H1 (cell line): ENCODE measurements around the gene AGFG1. TPM values are rescaled to one million over a fixed set of nuclear protein-coding genes. Genes with fewer than 3 reads are reported as not detected.

Source experiments
- CTCF ChIA-PET: fragments of 300-600 bp; sonication (Branson Sonifier 250); formaldehyde crosslinking; loops from one replicate; lab custom pipeline; 2021; ENCODE audit not compliant: partially characterized antibody; lab: Charles Lee
- POLR2A ChIA-PET: fragments of 300-600 bp; sonication (Branson Sonifier 250); formaldehyde crosslinking; loops from one replicate; lab custom pipeline; 2021; ENCODE audit warnings: inconsistent platforms; ENCODE audit not compliant: partially characterized antibody; lab: Charles Lee
- DNase-seq, 2 experiments: peaks; one replicate each; pipeline versions ENCODE4 v3.0.0 to v3.0.0-alpha.2; 2010 to 2022; ENCODE audit warnings: low spot score in 2 of 2, low read depth in 1 of 2, mixed read lengths in 1 of 2
- FAIRE-seq: peaks from 2 replicates; lab custom pipeline; 2011; peaks lifted over from hg19 to GRCh38; lab: Jason Lieb, UNC
- H2AFZ ChIP-seq: 2 replicates; pipeline ENCODE4 v1.8.1; 2012; ENCODE audit warnings: low read length, inconsistent platforms
- H2AK5ac ChIP-seq: 2 replicates; pipeline ENCODE4 v1.6.1; 2013; ENCODE audit warnings: low read depth, low read length
- H2BK120ac ChIP-seq: replicated peaks from 2 replicates; pipeline ENCODE3; 2013; ENCODE audit warnings: low read depth, low read length, inconsistent platforms
- H2BK12ac ChIP-seq: 2 replicates; pipeline ENCODE4 v1.6.1; 2013; ENCODE audit warnings: low read depth, low read length
- H2BK15ac ChIP-seq: 2 replicates; pipeline ENCODE4 v1.6.1; 2013; ENCODE audit warnings: low read length
- H2BK20ac ChIP-seq: 2 replicates; pipeline ENCODE4 v1.6.1; 2013; ENCODE audit warnings: low read length
- H2BK5ac ChIP-seq: 2 replicates; pipeline ENCODE4 v1.6.1; 2013; ENCODE audit warnings: low read depth, low read length
- H3K14ac ChIP-seq: 2 replicates; pipeline ENCODE4 v1.6.1; 2013; ENCODE audit warnings: inconsistent platforms; ENCODE audit not compliant: insufficient read length
- H3K18ac ChIP-seq: 2 replicates; pipeline ENCODE4 v1.6.1; 2013; ENCODE audit warnings: low read length; ENCODE audit errors: extremely low read depth
- H3K23ac ChIP-seq: 2 replicates; pipeline ENCODE4 v1.6.1; 2013; ENCODE audit warnings: inconsistent platforms; ENCODE audit not compliant: insufficient read length
- H3K23me2 ChIP-seq: 2 replicates; pipeline ENCODE4 v1.6.1; 2013; ENCODE audit warnings: low read depth, low read length
- H3K27ac ChIP-seq: 2 replicates; pipeline ENCODE4 v1.6.1; 2011; ENCODE audit warnings: low read depth, low read length, inconsistent platforms
- H3K27me3 ChIP-seq, 4 experiments: replicated peaks in 1 of 4; 1 replicate in 1 of 4; 2 replicates in 3 of 4; pipeline versions ENCODE4 v1.6.1 to v1.8.1; 2011 to 2013; ENCODE audit warnings: low read length in 3 of 4, mild to moderate bottlenecking in 3 of 4, inconsistent platforms in 2 of 4, mixed read lengths in 2 of 4, moderate library complexity in 1 of 4; ENCODE audit not compliant: control insufficient read depth in 3 of 4, insufficient read depth in 3 of 4; ENCODE audit errors: extremely low read depth in 1 of 4
- H3K36me3 ChIP-seq, 4 experiments: 2 replicates each; pipeline versions ENCODE4 v1.6.1 to v1.8.1; 2011 to 2013; ENCODE audit warnings: mild to moderate bottlenecking in 4 of 4, low read length in 3 of 4, moderate library complexity in 2 of 4, control low read depth in 1 of 4, inconsistent platforms in 1 of 4; ENCODE audit not compliant: insufficient read depth in 4 of 4, control insufficient read depth in 2 of 4
- H3K4ac ChIP-seq: replicated peaks from 2 replicates; pipeline ENCODE3; 2013; ENCODE audit warnings: low read length, low read depth, mixed read lengths, inconsistent platforms; ENCODE audit not compliant: insufficient read length
- H3K4me1 ChIP-seq, 4 experiments: replicated peaks in 1 of 4; 1 replicate in 1 of 4; 2 replicates in 3 of 4; pipeline versions ENCODE4 v1.6.1 to v1.8.1; 2011 to 2013; ENCODE audit warnings: low read length in 3 of 4, inconsistent platforms in 2 of 4, mixed read lengths in 1 of 4; ENCODE audit not compliant: insufficient read depth in 4 of 4, control insufficient read depth in 3 of 4
- H3K4me2 ChIP-seq, 2 experiments: 2 replicates each; pipeline versions ENCODE4 v1.6.1 to v1.8.1; 2011 to 2013; ENCODE audit warnings: low read depth in 2 of 2, low read length in 2 of 2, control low read depth in 1 of 2, inconsistent platforms in 1 of 2, mild to moderate bottlenecking in 1 of 2; ENCODE audit not compliant: insufficient read depth in 1 of 2
- H3K4me3 ChIP-seq, 4 experiments: fragments of 200-600, 300-600 bp in 1 of 4; sonication (generic), shearing (Covaris generic), sonication (Bioruptor Twin) in 1 of 4; 2 replicates each; pipeline versions ENCODE4 v1.5.1 to v1.8.1; 2011 to 2016; ENCODE audit warnings: low read length in 4 of 4, low read depth in 3 of 4, control low read depth in 2 of 4, inconsistent platforms in 2 of 4, mild to moderate bottlenecking in 2 of 4, mixed read lengths in 1 of 4, moderate library complexity in 1 of 4; ENCODE audit not compliant: insufficient read depth in 2 of 4; ENCODE audit errors: extremely low read depth in 1 of 4
- H3K56ac ChIP-seq: replicated peaks from 2 replicates; pipeline ENCODE3; 2013; ENCODE audit warnings: low read depth, mild to moderate bottlenecking, mixed read lengths, low read length, inconsistent platforms; ENCODE audit not compliant: insufficient read length
- H3K79me1 ChIP-seq: 2 replicates; pipeline ENCODE4 v1.6.1; 2013; ENCODE audit warnings: low read depth, low read length, control low read depth
- H3K79me2 ChIP-seq, 2 experiments: 2 replicates each; pipeline versions ENCODE4 v1.6.1 to v1.8.1; 2012 to 2013; ENCODE audit warnings: low read length in 2 of 2, mild to moderate bottlenecking in 2 of 2, inconsistent platforms in 1 of 2; ENCODE audit not compliant: insufficient read depth in 2 of 2, control insufficient read depth in 1 of 2
- H3K9ac ChIP-seq, 4 experiments: replicated peaks in 1 of 4; 1 replicate in 1 of 4; 2 replicates in 3 of 4; pipeline versions ENCODE4 v1.6.1 to v1.8.1; 2011 to 2013; ENCODE audit warnings: low read depth in 3 of 4, low read length in 3 of 4, control low read depth in 2 of 4, mild to moderate bottlenecking in 2 of 4, moderate library complexity in 2 of 4, inconsistent platforms in 1 of 4; ENCODE audit errors: extremely low read depth in 1 of 4
- H3K9me3 ChIP-seq, 2 experiments: 2 replicates each; pipeline versions ENCODE4 v1.6.1 to v1.8.1; 2012 to 2013; ENCODE audit warnings: mild to moderate bottlenecking in 2 of 2, moderate library complexity in 2 of 2, control low read depth in 1 of 2, inconsistent platforms in 1 of 2, low read depth in 1 of 2, low read length in 1 of 2, mixed read lengths in 1 of 2; ENCODE audit not compliant: insufficient read depth in 2 of 2
- H4K20me1 ChIP-seq, 2 experiments: replicated peaks in 1 of 2; 2 replicates each; pipeline versions ENCODE3 to v1.8.1; 2011 to 2013; ENCODE audit warnings: inconsistent platforms in 2 of 2, low read length in 2 of 2, mild to moderate bottlenecking in 1 of 2; ENCODE audit not compliant: insufficient read depth in 2 of 2, control insufficient read depth in 1 of 2
- H4K5ac ChIP-seq: 2 replicates; pipeline ENCODE4 v1.6.1; 2013; ENCODE audit warnings: low read length, low read depth, mixed read lengths, inconsistent platforms; ENCODE audit not compliant: insufficient read length
- H4K8ac ChIP-seq: 2 replicates; pipeline ENCODE4 v1.8.0; 2013; ENCODE audit warnings: mild to moderate bottlenecking, moderate library complexity, low read length, inconsistent platforms; ENCODE audit not compliant: insufficient read depth; ENCODE audit errors: extremely low read depth
- H4K91ac ChIP-seq: replicated peaks from 2 replicates; pipeline ENCODE3; 2013; ENCODE audit warnings: low read length, mixed read lengths, inconsistent platforms; ENCODE audit not compliant: insufficient read length
- PHF8 ChIP-seq: fragments of 200-600 bp; sonication (generic); conservative IDR thresholded peaks from 2 replicates; pipeline ENCODE4 v1.7.1; 2012; ENCODE audit warnings: low read depth, mild to moderate bottlenecking, inconsistent platforms, low read length, moderate library complexity
- RAD21 ChIP-seq, 2 experiments: IDR thresholded peaks in 1 of 2; conservative IDR thresholded peaks in 1 of 2; 2 replicates each; pipeline ENCODE4 v1.6.1; 2011; ENCODE audit warnings: low read depth in 2 of 2, low read length in 2 of 2, improper control_type of control experiment in 1 of 2, inconsistent platforms in 1 of 2, mild to moderate bottlenecking in 1 of 2, moderate library complexity in 1 of 2
- WGBS, 2 experiments: shearing (Covaris generic) in 1 of 2; methylation state at CpG; one replicate each; pipeline versions ENCODE4 v1.1.6 to v1.1.7; 2013 to 2015; ENCODE audit warnings: low lambda C conversion rate in 2 of 2, mixed read lengths in 2 of 2, inconsistent platforms in 1 of 2, low coverage in 1 of 2, missing lambda C conversion rate in 1 of 2; ENCODE audit not compliant: insufficient replicate concordance in 2 of 2, insufficient coverage in 1 of 2, insufficient read length in 1 of 2; ENCODE audit errors: extremely low coverage in 1 of 2, missing lambda C conversion rate in 1 of 2; 5-methylcytosine and 5-hydroxymethylcytosine counted together
- polyA plus RNA-seq, 7 experiments: library from polyadenylated mRNA; depleted of rRNA in 3 of 7; stranded (reverse) in 5 of 7; unstranded in 2 of 7; fragments of >200 nt in 5 of 7; fragments of 200-250 nt in 2 of 7; gene quantifications; 1 replicate in 5 of 7; 2 replicates in 1 of 7; 4 replicates in 1 of 7; pipeline versions ENCODE4 v1.2.1 to v1.2.3, GENCODE V29; 2011 to 2013; ENCODE audit warnings: missing spikeins in 2 of 7, mixed read lengths in 2 of 7
- total RNA-seq: library from RNA; stranded (reverse); fragmentation: NEBNext Ultra II Directional; extraction: Animal tissue kit (Norgen Biotek cat#: 25700); gene quantifications from 2 replicates; pipeline ENCODE4 v1.2.1, GENCODE V29; 2021

Gene AGFG1
- total and polyA plus RNA-seq, 2 of the 8 experiments (the other 6 are each of a cell fraction or from before 2014, with no cell fraction given): 102 to 147 TPM

DNA sequence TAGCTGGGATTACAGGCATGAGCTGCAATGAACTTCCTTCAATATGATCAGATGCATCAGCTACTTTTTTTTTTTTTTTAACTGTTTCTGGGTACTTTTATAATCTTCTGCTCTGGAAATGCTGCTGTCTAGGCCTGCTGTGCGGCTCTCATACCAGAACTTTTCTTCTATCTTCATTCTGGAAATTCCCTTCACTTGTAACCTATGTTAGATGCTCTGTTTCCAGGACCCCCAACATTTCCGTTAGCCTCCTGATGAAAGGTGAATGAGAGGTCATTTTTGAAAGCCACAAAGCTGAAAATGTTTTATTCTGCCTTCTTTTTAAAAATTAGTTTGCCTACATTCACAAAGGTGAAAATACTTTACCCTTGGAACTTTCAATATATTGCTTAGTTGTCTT, 8.6 kb downstream of the AGFG1 start:
- H3K4ac ChIP-seq: no peak overlapping the region
- no peak overlapping the region for H2AFZ ChIP-seq
- H4K5ac ChIP-seq: no peak overlapping the region
- H3K9ac ChIP-seq: no peak overlapping the region
- no peaks in the 10 kb centered on the region for H3K36me3 ChIP-seq
- H3K14ac ChIP-seq: no peak overlapping the region
- H3K27me3 ChIP-seq: no peaks in the 10 kb centered on the region
- peaks cover 14 to 15% of the 10 kb centered on the region in 2 experiments for H4K20me1 ChIP-seq
- no peak overlapping the region for H2BK120ac ChIP-seq
- H2BK5ac ChIP-seq: no peak overlapping the region
- no peak overlapping the region for H3K23ac ChIP-seq
- H3K18ac ChIP-seq: no peak overlapping the region
- H3K79me1 ChIP-seq: no peaks in the 10 kb centered on the region
- TF ChIP-seq RAD21 (IDR thresholded peaks at IDR 0.05 in 1 of 2, conservative IDR thresholded peaks at IDR 0.05 in 1 of 2; ENCODE audit: low read depth in 2 of 2, low read length in 2 of 2): no peak
- no peak for TF ChIP-seq PHF8
- no peak overlapping the region for H4K91ac ChIP-seq
- H2BK12ac ChIP-seq: no peak overlapping the region
- no peak overlapping the region for H3K56ac ChIP-seq
- H3K9me3 ChIP-seq: no peaks in the 10 kb centered on the region
- no peaks in the 10 kb centered on the region for H3K4me1 ChIP-seq
- DNase-seq (no peak), FAIRE-seq (no peak)
- no peak overlapping the region for H3K27ac ChIP-seq
- H2BK15ac ChIP-seq: no peak overlapping the region
- ChIA-PET CTCF (interaction anchor here (0.6 to 1.8 kb wide), 6 partner anchors 8 to 282 kb away, joined by 3 to 9 read pairs (median 4); partner anchors contain the start of gene AGFG1), POLR2A (no interaction called here)
- 90% methylated on average over 2 of the region's 2 CpGs; no CpG with 5 or more reads in 1 of the 2 experiments for WGBS, 2 experiments
- H3K4me2 ChIP-seq: no peak overlapping the region
- no peak overlapping the region for H2AK5ac ChIP-seq
- H3K79me2 ChIP-seq: peaks cover 37 to 99% of the 10 kb centered on the region in 2 experiments
- no peak overlapping the region for H3K4me3 ChIP-seq
- no peaks in the 10 kb centered on the region for H3K23me2 ChIP-seq
- H4K8ac ChIP-seq: no peak overlapping the region
- H2BK20ac ChIP-seq: no peak overlapping the region
